H1 (cell line): Measurements from ENCODE around the gene CD164. TPM values are rescaled to one million over a fixed set of nuclear protein-coding genes. Genes with fewer than 3 reads are reported as not detected.

Source experiments
- CTCF ChIA-PET: fragments of 300-600 bp; sonication (Branson Sonifier 250); formaldehyde crosslinking; loops from one replicate; lab custom pipeline; 2021; ENCODE audit not compliant: partially characterized antibody; lab: Charles Lee
- POLR2A ChIA-PET: fragments of 300-600 bp; sonication (Branson Sonifier 250); formaldehyde crosslinking; loops from one replicate; lab custom pipeline; 2021; ENCODE audit warnings: inconsistent platforms; ENCODE audit not compliant: partially characterized antibody; lab: Charles Lee
- DNase-seq, 2 experiments: peaks; one replicate each; pipeline versions ENCODE4 v3.0.0 to v3.0.0-alpha.2; 2010 to 2022; ENCODE audit warnings: low spot score in 2 of 2, low read depth in 1 of 2, mixed read lengths in 1 of 2
- FAIRE-seq: peaks from 2 replicates; lab custom pipeline; 2011; peaks lifted over from hg19 to GRCh38; lab: Jason Lieb, UNC
- H2AFZ ChIP-seq: 2 replicates; pipeline ENCODE4 v1.8.1; 2012; ENCODE audit warnings: low read length, inconsistent platforms
- H2AK5ac ChIP-seq: 2 replicates; pipeline ENCODE4 v1.6.1; 2013; ENCODE audit warnings: low read depth, low read length
- H2BK120ac ChIP-seq: replicated peaks from 2 replicates; pipeline ENCODE3; 2013; ENCODE audit warnings: low read depth, low read length, inconsistent platforms
- H2BK12ac ChIP-seq: 2 replicates; pipeline ENCODE4 v1.6.1; 2013; ENCODE audit warnings: low read depth, low read length
- H2BK15ac ChIP-seq: 2 replicates; pipeline ENCODE4 v1.6.1; 2013; ENCODE audit warnings: low read length
- H2BK20ac ChIP-seq: 2 replicates; pipeline ENCODE4 v1.6.1; 2013; ENCODE audit warnings: low read length
- H2BK5ac ChIP-seq: 2 replicates; pipeline ENCODE4 v1.6.1; 2013; ENCODE audit warnings: low read depth, low read length
- H3K14ac ChIP-seq: 2 replicates; pipeline ENCODE4 v1.6.1; 2013; ENCODE audit warnings: inconsistent platforms; ENCODE audit not compliant: insufficient read length
- H3K18ac ChIP-seq: 2 replicates; pipeline ENCODE4 v1.6.1; 2013; ENCODE audit warnings: low read length; ENCODE audit errors: extremely low read depth
- H3K23ac ChIP-seq: 2 replicates; pipeline ENCODE4 v1.6.1; 2013; ENCODE audit warnings: inconsistent platforms; ENCODE audit not compliant: insufficient read length
- H3K23me2 ChIP-seq: 2 replicates; pipeline ENCODE4 v1.6.1; 2013; ENCODE audit warnings: low read depth, low read length
- H3K27ac ChIP-seq: 2 replicates; pipeline ENCODE4 v1.6.1; 2011; ENCODE audit warnings: low read depth, low read length, inconsistent platforms
- H3K27me3 ChIP-seq, 4 experiments: replicated peaks in 1 of 4; 1 replicate in 1 of 4; 2 replicates in 3 of 4; pipeline versions ENCODE4 v1.6.1 to v1.8.1; 2011 to 2013; ENCODE audit warnings: low read length in 3 of 4, mild to moderate bottlenecking in 3 of 4, inconsistent platforms in 2 of 4, mixed read lengths in 2 of 4, moderate library complexity in 1 of 4; ENCODE audit not compliant: control insufficient read depth in 3 of 4, insufficient read depth in 3 of 4; ENCODE audit errors: extremely low read depth in 1 of 4
- H3K36me3 ChIP-seq, 4 experiments: 2 replicates each; pipeline versions ENCODE4 v1.6.1 to v1.8.1; 2011 to 2013; ENCODE audit warnings: mild to moderate bottlenecking in 4 of 4, low read length in 3 of 4, moderate library complexity in 2 of 4, control low read depth in 1 of 4, inconsistent platforms in 1 of 4; ENCODE audit not compliant: insufficient read depth in 4 of 4, control insufficient read depth in 2 of 4
- H3K4ac ChIP-seq: replicated peaks from 2 replicates; pipeline ENCODE3; 2013; ENCODE audit warnings: low read length, low read depth, mixed read lengths, inconsistent platforms; ENCODE audit not compliant: insufficient read length
- H3K4me1 ChIP-seq, 4 experiments: replicated peaks in 1 of 4; 1 replicate in 1 of 4; 2 replicates in 3 of 4; pipeline versions ENCODE4 v1.6.1 to v1.8.1; 2011 to 2013; ENCODE audit warnings: low read length in 3 of 4, inconsistent platforms in 2 of 4, mixed read lengths in 1 of 4; ENCODE audit not compliant: insufficient read depth in 4 of 4, control insufficient read depth in 3 of 4
- H3K4me2 ChIP-seq, 2 experiments: 2 replicates each; pipeline versions ENCODE4 v1.6.1 to v1.8.1; 2011 to 2013; ENCODE audit warnings: low read depth in 2 of 2, low read length in 2 of 2, control low read depth in 1 of 2, inconsistent platforms in 1 of 2, mild to moderate bottlenecking in 1 of 2; ENCODE audit not compliant: insufficient read depth in 1 of 2
- H3K4me3 ChIP-seq, 4 experiments: fragments of 200-600, 300-600 bp in 1 of 4; sonication (generic), shearing (Covaris generic), sonication (Bioruptor Twin) in 1 of 4; 2 replicates each; pipeline versions ENCODE4 v1.5.1 to v1.8.1; 2011 to 2016; ENCODE audit warnings: low read length in 4 of 4, low read depth in 3 of 4, control low read depth in 2 of 4, inconsistent platforms in 2 of 4, mild to moderate bottlenecking in 2 of 4, mixed read lengths in 1 of 4, moderate library complexity in 1 of 4; ENCODE audit not compliant: insufficient read depth in 2 of 4; ENCODE audit errors: extremely low read depth in 1 of 4
- H3K56ac ChIP-seq: replicated peaks from 2 replicates; pipeline ENCODE3; 2013; ENCODE audit warnings: low read depth, mild to moderate bottlenecking, mixed read lengths, low read length, inconsistent platforms; ENCODE audit not compliant: insufficient read length
- H3K79me1 ChIP-seq: 2 replicates; pipeline ENCODE4 v1.6.1; 2013; ENCODE audit warnings: low read depth, low read length, control low read depth
- H3K79me2 ChIP-seq, 2 experiments: 2 replicates each; pipeline versions ENCODE4 v1.6.1 to v1.8.1; 2012 to 2013; ENCODE audit warnings: low read length in 2 of 2, mild to moderate bottlenecking in 2 of 2, inconsistent platforms in 1 of 2; ENCODE audit not compliant: insufficient read depth in 2 of 2, control insufficient read depth in 1 of 2
- H3K9ac ChIP-seq, 4 experiments: replicated peaks in 1 of 4; 1 replicate in 1 of 4; 2 replicates in 3 of 4; pipeline versions ENCODE4 v1.6.1 to v1.8.1; 2011 to 2013; ENCODE audit warnings: low read depth in 3 of 4, low read length in 3 of 4, control low read depth in 2 of 4, mild to moderate bottlenecking in 2 of 4, moderate library complexity in 2 of 4, inconsistent platforms in 1 of 4; ENCODE audit errors: extremely low read depth in 1 of 4
- H3K9me3 ChIP-seq, 2 experiments: 2 replicates each; pipeline versions ENCODE4 v1.6.1 to v1.8.1; 2012 to 2013; ENCODE audit warnings: mild to moderate bottlenecking in 2 of 2, moderate library complexity in 2 of 2, control low read depth in 1 of 2, inconsistent platforms in 1 of 2, low read depth in 1 of 2, low read length in 1 of 2, mixed read lengths in 1 of 2; ENCODE audit not compliant: insufficient read depth in 2 of 2
- H4K20me1 ChIP-seq, 2 experiments: replicated peaks in 1 of 2; 2 replicates each; pipeline versions ENCODE3 to v1.8.1; 2011 to 2013; ENCODE audit warnings: inconsistent platforms in 2 of 2, low read length in 2 of 2, mild to moderate bottlenecking in 1 of 2; ENCODE audit not compliant: insufficient read depth in 2 of 2, control insufficient read depth in 1 of 2
- H4K5ac ChIP-seq: 2 replicates; pipeline ENCODE4 v1.6.1; 2013; ENCODE audit warnings: low read length, low read depth, mixed read lengths, inconsistent platforms; ENCODE audit not compliant: insufficient read length
- H4K8ac ChIP-seq: 2 replicates; pipeline ENCODE4 v1.8.0; 2013; ENCODE audit warnings: mild to moderate bottlenecking, moderate library complexity, low read length, inconsistent platforms; ENCODE audit not compliant: insufficient read depth; ENCODE audit errors: extremely low read depth
- H4K91ac ChIP-seq: replicated peaks from 2 replicates; pipeline ENCODE3; 2013; ENCODE audit warnings: low read length, mixed read lengths, inconsistent platforms; ENCODE audit not compliant: insufficient read length
- WGBS, 2 experiments: shearing (Covaris generic) in 1 of 2; methylation state at CpG; one replicate each; pipeline versions ENCODE4 v1.1.6 to v1.1.7; 2013 to 2015; ENCODE audit warnings: low lambda C conversion rate in 2 of 2, mixed read lengths in 2 of 2, inconsistent platforms in 1 of 2, low coverage in 1 of 2, missing lambda C conversion rate in 1 of 2; ENCODE audit not compliant: insufficient replicate concordance in 2 of 2, insufficient coverage in 1 of 2, insufficient read length in 1 of 2; ENCODE audit errors: extremely low coverage in 1 of 2, missing lambda C conversion rate in 1 of 2; 5-methylcytosine and 5-hydroxymethylcytosine counted together
- polyA plus RNA-seq, 7 experiments: library from polyadenylated mRNA; depleted of rRNA in 3 of 7; stranded (reverse) in 5 of 7; unstranded in 2 of 7; fragments of >200 nt in 5 of 7; fragments of 200-250 nt in 2 of 7; gene quantifications; 1 replicate in 5 of 7; 2 replicates in 1 of 7; 4 replicates in 1 of 7; pipeline versions ENCODE4 v1.2.1 to v1.2.3, GENCODE V29; 2011 to 2013; ENCODE audit warnings: missing spikeins in 2 of 7, mixed read lengths in 2 of 7
- total RNA-seq: library from RNA; stranded (reverse); fragmentation: NEBNext Ultra II Directional; extraction: Animal tissue kit (Norgen Biotek cat#: 25700); gene quantifications from 2 replicates; pipeline ENCODE4 v1.2.1, GENCODE V29; 2021
- TF ChIP-seq, protein P1 (sequence below): IDR thresholded peaks from 2 replicates; pipeline ENCODE4 v1.6.1; 2012; ENCODE audit warnings: inconsistent platforms

CD164 gene
- total and polyA plus RNA-seq, 2 of the 8 experiments (the other 6 are each of a cell fraction or from before 2014, with no cell fraction given) = 69.3 to 94.3 TPM

DNA sequence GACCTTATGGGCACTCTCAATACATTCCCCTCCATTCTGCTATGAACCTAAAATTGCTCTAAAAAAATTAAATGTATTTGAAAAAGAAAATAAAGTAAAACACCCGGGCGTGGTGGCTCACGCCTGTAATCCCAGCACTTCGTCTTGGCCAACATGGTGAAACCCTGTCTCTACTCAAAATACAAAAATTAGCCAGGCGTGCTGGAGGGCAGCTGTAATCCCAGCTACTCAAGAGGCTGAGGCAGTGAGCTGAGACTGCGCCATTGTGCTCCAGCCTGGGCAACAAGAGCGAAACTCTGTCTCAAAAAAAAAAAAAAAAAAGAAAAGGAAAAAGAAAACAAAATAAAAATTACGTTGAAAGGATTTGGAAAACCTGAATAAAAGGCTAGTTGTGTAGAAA lies 60.5 kb downstream of the CD164 start:
- POLR2A ChIA-PET = no interaction called here
- TF ChIP-seq, protein P1, sequence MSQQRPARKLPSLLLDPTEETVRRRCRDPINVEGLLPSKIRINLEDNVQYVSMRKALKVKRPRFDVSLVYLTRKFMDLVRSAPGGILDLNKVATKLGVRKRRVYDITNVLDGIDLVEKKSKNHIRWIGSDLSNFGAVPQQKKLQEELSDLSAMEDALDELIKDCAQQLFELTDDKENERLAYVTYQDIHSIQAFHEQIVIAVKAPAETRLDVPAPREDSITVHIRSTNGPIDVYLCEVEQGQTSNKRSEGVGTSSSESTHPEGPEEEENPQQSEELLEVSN = no peak

More for the DNA sequence above, 60.5 kb downstream of the CD164 start:
- H3K18ac ChIP-seq = no peak overlapping the region
- no peak overlapping the region for H2BK12ac ChIP-seq
- H4K8ac ChIP-seq = no peak overlapping the region
- no peak overlapping the region for H3K9ac ChIP-seq
- no peak overlapping the region for H4K5ac ChIP-seq
- H3K36me3 ChIP-seq = no peaks in the 10 kb centered on the region
- no peak overlapping the region for H3K14ac ChIP-seq
- no peak for FAIRE-seq
- H3K79me2 ChIP-seq = no peaks in the 10 kb centered on the region
- H3K23ac ChIP-seq = no peak overlapping the region
- H4K20me1 ChIP-seq = no peaks in the 10 kb centered on the region
- no peaks in the 10 kb centered on the region for H3K27me3 ChIP-seq
- no peak overlapping the region for H4K91ac ChIP-seq
- no peak overlapping the region for H2BK15ac ChIP-seq
- H3K27ac ChIP-seq = no peak overlapping the region
- no peak overlapping the region for H3K4me3 ChIP-seq
- no peak overlapping the region for H2BK5ac ChIP-seq
- no peaks in the 10 kb centered on the region for H3K9me3 ChIP-seq
- no peak overlapping the region for H2AFZ ChIP-seq
- no peak for DNase-seq
- H3K79me1 ChIP-seq = no peaks in the 10 kb centered on the region
- no peak overlapping the region for H3K4ac ChIP-seq
- CTCF ChIA-PET = interaction anchor here (0.6 kb wide), 2 partner anchors 23 to 134 kb away, joined by 3 read pairs; no protein-coding TSS in a partner anchor
- no peaks in the 10 kb centered on the region for H3K4me1 ChIP-seq
- no peaks in the 10 kb centered on the region for H3K23me2 ChIP-seq
- no peak overlapping the region for H2BK20ac ChIP-seq
- H2AK5ac ChIP-seq = no peak overlapping the region
- 66% methylated on average over 7 of the region's 8 CpGs; no CpG with 5 or more reads in 1 of the 2 experiments for whole genome bisulfite sequencing, 2 experiments
- no peak overlapping the region for H3K4me2 ChIP-seq
- no peak overlapping the region for H2BK120ac ChIP-seq
- no peak overlapping the region for H3K56ac ChIP-seq
